DOHH2 (cell line): Measurements from ENCODE around the gene SUPT4H1.

Experiments used
- CTCF ChIP-seq: fragments of 200-600 bp; sonication (generic); IDR thresholded peaks from one replicate; pipeline ENCODE4 v1.5.1; 2014; ENCODE audit warnings: antibody characterized with exemption, mild to moderate bottlenecking, low read depth, low read length; ENCODE audit not compliant: poor library complexity, severe bottlenecking
- EZH2phosphoT487 ChIP-seq: fragments of 200-600 bp; sonication (generic); IDR thresholded peaks from 2 replicates; pipeline ENCODE4 v1.6.1; 2017; ENCODE audit warnings: borderline replicate concordance, mild to moderate bottlenecking, antibody characterized with exemption, low read length, moderate library complexity, mixed read lengths

DNA sequence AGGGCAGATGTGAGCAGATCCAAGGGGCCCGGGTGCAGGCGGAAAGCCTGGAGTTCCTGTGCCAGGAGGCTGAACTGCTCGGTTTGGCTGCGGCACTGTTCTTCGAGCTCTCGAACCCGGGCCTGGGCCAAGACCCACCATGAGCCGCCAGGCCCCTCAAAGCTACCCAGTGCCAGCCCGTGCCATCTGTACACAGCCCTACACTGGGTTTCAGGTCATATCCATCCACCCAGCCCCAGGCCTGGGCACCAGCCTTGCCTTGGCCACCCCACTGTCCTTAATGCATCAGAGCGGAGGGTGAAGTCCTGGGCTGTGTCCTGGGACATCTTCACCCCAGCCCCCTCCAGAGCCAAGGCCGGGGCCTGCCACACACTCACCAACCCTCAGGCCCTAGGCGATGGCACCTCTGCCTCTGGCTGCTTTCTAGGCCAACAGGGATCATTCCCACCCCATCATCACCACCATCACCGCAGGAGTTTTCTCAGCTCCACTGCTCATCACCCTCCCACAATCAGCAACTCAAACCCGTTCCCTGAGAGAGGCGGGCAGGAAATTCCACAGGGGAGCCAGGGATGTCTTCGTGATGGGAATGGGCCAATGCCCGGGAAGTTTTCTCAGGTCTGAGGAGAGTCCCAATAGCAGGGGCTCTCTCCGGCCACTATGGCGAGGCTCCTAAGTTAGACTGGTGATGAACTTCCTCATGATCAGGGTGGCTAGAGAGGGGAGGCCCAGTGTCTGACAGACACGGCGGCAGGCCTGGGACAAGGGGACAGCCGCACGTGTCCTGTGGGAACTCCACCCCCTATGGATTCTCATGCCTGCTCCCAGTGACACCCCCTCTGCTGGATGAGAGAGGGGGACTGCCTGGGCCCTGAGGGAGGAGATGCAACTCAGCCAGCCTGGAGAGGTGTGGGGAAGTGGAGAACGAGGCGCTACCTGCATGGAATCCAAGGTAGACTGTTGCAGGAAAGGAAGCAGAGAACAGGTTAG, 32.5 kb downstream of the SUPT4H1 start:
- TF ChIP-seq CTCF, result no peak
- no peak for TF ChIP-seq EZH2phosphoT487
